NCI-H510A treated with DMSO at 0.1 percent for 48 hours (cell line): ENCODE measurements around the gene TRIP11.
A peak's percentile ranks its signal among the peaks of the same experiment; 100 is the strongest.

Source experiments
- DNase-seq: peaks from one replicate; lab custom pipeline; 2025; lab: John Stamatoyannopoulos, UW

Gene TRIP11

GRCh38 chr14:91953170-91953985 lies 86.5 kb downstream of the TRIP11 start:
- DNase-seq = no peak

DNA sequence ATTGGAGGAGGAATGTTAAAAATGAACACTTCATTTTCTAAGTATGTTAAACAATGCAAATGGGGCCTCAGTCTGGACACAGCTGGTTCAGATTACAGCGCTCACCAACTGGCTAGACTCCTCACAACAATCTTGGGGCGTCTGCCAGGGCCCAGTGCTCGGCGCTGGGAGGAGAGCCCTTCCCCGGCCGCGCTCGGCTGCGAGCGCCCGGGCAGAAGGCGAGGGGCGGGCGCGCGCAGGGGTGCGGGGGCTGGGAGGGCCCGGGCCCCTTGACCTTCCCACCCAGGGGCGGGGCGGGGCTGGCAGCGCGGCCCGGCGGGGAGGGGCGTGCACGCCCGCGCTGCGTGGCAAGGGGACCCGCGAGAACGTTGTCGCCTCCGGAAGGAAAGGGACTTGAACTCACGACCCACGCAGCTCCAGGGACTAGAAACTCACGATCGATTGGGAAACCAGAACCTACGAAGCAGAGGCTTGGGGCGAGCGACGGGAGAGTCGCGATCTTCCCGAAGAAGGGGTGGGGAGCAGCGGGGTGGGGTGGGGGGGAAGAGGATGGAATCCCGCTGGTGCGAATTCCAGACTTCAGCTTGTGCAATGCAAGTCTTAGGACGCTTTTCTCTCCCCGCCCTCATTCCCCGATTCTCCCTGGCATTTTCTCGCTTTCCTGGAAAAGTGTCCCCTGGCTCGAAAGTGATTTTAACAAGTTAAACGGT lies 92.2 kb downstream of the TRIP11 start, which contains the start of gene FBLN5:
TSS of gene FBLN5 (minus strand) at position 220 of the 710 bp plus-strand sequence. CDS start 465 bp downstream, outside the sequence.
- DNase-seq = peak; percentile 50

DNA sequence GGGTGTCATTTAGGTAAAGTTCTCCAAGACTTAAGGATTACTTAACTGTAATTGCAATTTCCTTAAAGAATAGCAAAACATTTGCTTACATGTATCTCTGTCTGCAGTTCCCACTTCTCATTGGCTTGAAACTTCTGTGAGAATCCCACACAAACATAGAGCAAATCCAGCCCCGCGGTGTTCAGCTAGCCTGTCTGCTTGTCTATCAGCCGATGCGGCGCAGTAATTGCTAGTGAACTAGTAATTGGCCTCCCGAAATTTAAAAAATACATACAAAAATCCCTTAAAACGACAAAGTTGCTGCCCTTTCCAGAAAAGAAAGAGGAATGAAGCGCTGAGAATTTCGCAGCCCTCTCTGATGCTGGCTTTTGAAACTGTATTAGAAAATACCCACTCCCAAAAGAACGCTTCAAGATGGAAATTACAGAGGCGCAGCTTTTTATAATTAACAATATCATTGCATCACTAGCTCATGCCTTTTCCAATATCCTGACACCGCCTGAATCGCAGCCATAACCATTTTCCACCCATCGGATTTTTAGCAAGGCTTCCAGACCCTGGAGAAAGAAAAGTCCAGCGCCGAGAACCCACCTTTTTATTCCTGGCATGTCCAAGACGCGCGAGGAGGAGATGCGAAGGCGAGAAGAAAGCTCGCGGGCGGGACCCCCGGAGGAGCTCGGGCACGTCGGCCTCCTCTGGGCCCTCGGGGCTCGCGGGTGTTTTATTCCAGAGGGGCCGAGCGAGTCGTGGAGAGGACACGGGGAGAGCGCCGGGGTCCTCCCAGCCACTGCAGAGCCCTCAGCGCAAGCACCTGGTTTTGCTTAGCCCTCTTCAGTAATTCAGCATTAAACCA lies 93.0 kb downstream of the TRIP11 start:
- DNase-seq = no peak

GRCh38 chr14:91945751-91946621 lies 93.9 kb downstream of the TRIP11 start:
- no peak for DNase-seq

- DNase-seq = no peak
These were observed 96.9 kb downstream of the TRIP11 start for GRCh38 chr14:91942946-91943345.

DNA sequence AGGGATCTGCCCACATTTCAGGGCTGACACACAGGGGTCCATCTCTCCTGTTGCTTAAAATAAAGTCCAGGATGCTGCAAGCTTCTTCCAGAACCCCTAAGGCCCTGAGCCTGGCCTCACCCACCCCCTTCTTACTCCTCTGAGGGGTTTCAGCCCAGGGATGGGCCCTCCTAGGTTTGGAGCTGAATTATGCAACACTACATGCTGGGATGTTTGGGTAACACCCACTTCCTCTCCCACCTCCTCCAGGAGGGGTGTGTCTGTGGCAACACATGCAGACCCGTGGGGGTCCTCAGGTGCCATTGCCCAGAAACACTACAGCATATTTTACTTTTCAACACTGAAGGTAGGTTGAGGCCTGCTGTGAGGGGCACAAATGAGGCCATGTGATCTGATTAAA lies 97.7 kb downstream of the TRIP11 start:
- no peak for DNase-seq

- DNase-seq = no peak
These were observed 99.7 kb downstream of the TRIP11 start for GRCh38 chr14:91940209-91940608.

DNA sequence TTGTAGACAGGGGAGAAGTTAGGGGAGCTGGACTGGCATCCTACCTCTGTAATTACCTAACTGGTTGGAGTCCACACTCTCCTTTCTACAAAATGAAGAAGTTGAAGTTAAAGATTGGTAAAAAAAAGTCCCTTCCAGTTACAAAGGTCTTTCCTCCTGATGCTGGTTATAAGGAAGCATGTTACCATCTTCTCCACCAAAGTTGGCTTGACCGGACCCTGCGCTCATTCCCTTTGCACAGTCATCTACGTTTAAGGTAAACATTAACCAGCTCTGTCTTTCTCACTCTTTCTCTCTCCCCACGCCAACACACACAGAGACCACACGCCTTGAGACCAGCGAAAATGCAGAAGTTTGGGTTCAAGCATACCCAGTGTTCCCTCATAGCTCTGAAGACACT lies 104.3 kb downstream of the TRIP11 start:
- DNase-seq = no peak

DNA sequence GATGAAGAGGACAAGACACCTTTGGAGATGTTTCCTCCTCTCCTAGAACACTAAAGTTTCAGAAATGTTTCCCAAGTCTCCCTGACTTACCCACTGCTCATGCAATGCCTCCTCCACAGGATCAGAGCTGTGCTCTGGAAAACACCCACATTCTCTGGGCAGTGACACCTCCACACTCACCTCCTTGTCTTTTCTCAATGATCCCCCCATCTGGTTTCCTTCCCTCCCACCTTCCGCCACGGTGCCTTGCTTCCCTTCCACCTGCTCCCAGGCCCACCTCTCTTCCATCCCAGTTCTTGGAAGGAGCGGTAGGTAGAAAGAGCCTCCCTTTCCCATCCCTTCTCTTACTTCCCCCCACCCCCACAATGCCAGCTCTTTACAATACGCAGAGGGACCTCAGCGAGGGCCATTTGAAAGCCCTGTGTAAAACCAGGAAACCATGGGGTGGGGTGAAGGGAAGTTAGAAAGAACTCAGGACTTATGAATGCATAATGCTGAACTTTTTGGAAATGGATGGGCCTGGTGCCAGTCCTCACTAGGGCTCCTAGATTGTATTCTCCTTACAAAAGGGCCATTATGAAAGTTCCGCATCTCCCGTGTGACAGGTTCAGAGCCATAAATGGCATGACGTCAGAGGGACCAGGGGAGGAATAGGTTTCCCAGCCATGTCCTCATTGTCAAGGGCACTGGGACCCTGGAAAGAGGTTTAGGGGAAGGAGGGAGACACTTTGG lies 105.1 kb downstream of the TRIP11 start:
- no peak for DNase-seq

DNA sequence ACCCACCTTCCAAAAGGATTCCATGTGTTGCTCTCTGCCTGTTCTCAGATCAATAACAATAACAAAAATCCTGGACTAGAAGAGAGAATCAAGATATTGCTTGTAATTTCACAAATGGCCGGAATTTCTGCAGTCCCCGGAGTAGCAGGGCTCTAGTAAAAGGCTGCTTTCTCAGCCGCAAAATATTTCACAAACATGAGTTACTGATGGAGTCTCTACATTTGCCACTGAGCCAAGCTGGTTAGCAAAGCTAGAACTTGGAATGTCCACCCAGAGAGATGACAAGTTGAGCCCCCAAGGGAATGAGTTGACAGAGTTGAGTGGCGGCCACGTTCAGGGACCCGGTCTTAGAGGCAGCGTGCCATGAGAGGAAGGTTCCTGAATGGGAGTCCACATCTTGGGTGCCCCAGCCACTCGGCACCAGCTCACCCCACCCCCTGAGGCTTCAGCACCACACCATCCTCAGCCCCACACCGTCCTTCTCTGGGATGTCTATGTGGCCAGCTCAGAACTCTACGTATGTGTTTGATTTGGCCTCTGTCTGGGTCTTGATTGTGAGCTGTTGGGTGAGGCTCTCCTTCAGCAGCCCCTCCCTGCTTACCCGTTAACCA lies 108.3 kb downstream of the TRIP11 start:
- DNase-seq = no peak

DNA sequence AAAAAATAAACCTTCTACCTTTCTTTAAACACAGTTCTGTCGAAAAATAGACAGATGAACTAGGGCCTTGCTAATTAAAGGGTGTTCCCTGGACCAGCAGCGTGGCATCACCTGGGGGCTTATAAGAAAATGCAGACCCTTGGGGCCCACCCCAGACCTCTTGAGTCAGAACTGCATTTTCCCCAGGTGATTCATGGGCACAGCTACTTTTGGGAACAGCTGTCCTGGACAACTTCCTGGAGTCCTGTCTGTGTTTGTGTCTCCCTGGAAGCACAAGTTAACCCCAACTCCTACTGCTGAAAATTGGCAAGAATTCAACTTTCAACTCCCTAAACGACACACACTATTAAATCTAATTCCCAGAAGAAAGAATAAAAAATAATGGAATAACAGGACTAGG lies 110.2 kb downstream of the TRIP11 start:
- no peak for DNase-seq

DNA sequence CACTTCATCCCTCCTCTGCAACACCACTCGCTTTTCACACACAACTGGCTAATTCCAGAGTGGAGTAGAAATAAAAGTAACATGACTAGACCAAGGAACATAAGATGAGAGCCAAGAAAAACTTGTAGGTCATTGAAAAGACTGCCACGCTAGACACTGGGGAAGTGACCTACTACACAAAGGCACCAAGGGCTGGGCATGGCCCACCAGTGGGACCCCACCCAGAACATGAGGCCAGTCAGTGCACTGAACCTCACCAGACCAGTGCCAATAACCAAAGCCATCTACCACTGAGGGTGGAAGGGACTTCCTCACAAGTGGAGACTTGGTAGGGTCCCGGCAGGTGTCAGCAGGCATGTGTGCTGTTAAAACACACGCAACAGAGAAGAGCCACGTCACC lies 112.1 kb downstream of the TRIP11 start:
- DNase-seq = no peak

DNA sequence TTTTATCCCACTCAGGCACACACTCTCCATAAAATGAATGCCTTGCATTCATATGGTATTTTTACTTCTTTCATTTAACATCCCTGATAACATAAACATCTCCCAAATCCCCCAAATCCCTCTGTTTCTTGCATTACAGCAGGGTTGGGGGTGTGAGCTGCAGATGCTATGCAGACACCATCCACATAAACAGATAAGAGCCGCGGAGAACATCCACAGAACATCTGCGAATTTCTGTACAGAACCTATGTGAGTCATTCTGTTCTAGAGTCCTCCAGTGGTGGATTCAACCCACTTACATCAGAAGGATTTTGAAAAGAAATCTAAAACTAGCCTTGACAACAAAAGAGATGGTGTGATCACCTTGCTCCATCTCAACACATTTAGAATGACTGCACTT lies 112.7 kb downstream of the TRIP11 start:
- DNase-seq = no peak

GRCh38 chr14:91926131-91926890 lies 113.5 kb downstream of the TRIP11 start:
- no peak for DNase-seq

- DNase-seq = no peak
These were observed 114.1 kb downstream of the TRIP11 start for GRCh38 chr14:91925727-91926121.

DNA sequence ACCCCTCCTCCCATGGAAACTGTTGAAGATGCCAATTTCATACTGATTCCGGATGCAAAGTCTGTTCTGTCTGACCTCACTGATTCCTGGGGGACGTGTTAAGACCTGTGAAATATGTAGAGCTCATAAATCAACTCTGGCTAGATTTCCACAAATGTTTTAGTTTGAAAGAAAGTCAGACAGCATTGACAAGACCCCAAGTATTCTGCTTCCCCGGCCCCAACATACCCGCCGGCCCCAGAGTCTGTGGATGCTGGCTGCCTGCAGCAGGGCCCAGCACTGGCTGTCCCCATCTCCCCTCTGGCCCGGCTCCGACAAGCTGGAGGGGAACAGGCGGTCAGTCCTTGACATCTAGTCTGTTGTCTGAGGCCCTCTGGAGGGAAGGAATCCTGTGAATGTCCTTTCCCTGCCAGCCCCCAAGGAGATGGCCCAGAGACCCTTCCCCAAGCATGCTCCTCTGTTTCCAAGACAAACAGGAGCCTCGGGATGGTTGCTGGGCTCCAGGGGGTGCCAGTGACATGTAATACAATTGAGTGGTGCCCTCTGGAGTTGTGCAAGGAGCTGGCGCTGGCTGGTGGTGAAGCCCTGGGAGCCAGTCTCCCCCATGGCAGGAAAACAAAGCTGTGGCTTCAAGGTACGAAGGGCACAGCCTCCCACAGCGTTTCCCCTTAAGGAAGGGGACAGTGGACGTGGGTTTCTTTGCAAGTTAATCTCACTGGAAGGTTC lies 114.7 kb downstream of the TRIP11 start:
- DNase-seq = no peak

- no peak for DNase-seq
These were observed 119.3 kb downstream of the TRIP11 start for GRCh38 chr14:91920526-91920925.

DNA sequence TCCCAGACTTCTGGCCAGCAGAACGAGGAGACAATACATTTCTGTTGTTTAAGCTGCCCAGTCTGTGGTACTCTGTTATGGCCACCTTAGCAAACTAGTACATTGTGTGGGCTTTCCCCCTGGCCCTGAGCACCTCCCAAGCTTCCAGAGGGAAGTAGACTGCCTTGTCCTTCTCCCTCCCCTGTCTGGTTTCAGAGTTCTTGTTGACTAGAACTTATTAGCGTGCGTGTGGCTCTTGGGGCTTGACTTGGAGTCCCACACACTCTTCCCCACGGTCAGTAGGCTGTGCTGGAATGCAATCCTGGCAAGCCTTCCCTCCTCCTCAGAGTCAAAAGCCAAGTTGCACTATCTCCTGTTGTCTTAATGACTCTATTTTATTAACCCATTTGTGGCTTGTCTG lies 120.0 kb downstream of the TRIP11 start:
- DNase-seq = no peak
